ENCODE results near the gene ARMCX4. TPM values are rescaled to one million over a fixed set of nuclear protein-coding genes. Genes with fewer than 3 reads are reported as not detected.

ARMCX4 gene
- total RNA-seq = 10 to 100 TPM; 11.5 to 11.6 TPM
- polyA plus RNA-seq (ENCODE audit: insufficient read length in 6 of 6) = 10 to 100 TPM; 25.9 to 33.9 (median 31.6) TPM
- long read RNA-seq, donor 1, transcript ARMCX4-209 (2 exons, 346 nt) = major isoform, 5 of 6 reads
- long read RNA-seq, donor 1, partial matches to known transcripts = 0 of 6 reads
- long read RNA-seq, donor 1, other reads (novel, unspliced or antisense) = 0 of 6 reads
- long read RNA-seq, donor 2, partial matches to known transcripts = 0 of 3 reads
- long read RNA-seq, donor 2, other reads (novel, unspliced or antisense) = 0 of 3 reads
- long read RNA-seq, donor 3, partial matches to known transcripts = 0 of 3 reads
- long read RNA-seq, donor 3, other reads (novel, unspliced or antisense) = 0 of 3 reads
- long read RNA-seq, donor 4, partial matches to known transcripts = 0 of 3 reads
- long read RNA-seq, donor 4, other reads (novel, unspliced or antisense) = 2 of 3 reads
- long read RNA-seq, donor 5, partial matches to known transcripts = 0 of 3 reads
- long read RNA-seq, donor 5, other reads (novel, unspliced or antisense) = 0 of 3 reads
- long read RNA-seq, donor 6, transcript ARMCX4-209 (2 exons, 346 nt) = major isoform, 5 of 11 reads
- long read RNA-seq, donor 6, partial matches to known transcripts = 5 of 11 reads
- long read RNA-seq, donor 6, other reads (novel, unspliced or antisense) = 0 of 11 reads
- long read RNA-seq, donor 7, partial matches to known transcripts = 0 of 2 reads
- long read RNA-seq, donor 7, other reads (novel, unspliced or antisense) = 0 of 2 reads
- long read RNA-seq, donor 8, partial matches to known transcripts = 0 of 1 reads
- long read RNA-seq, donor 8, other reads (novel, unspliced or antisense) = 0 of 1 reads
- long read RNA-seq, donor 9 = 0 reads
- long read RNA-seq, donor 10, partial matches to known transcripts = 0 of 3 reads
- long read RNA-seq, donor 10, other reads (novel, unspliced or antisense) = 3 of 3 reads
- long read RNA-seq, donor 11, transcript ARMCX4-209 (2 exons, 346 nt) = major isoform, 5 of 5 reads
- long read RNA-seq, donor 11, partial matches to known transcripts = 0 of 5 reads
- long read RNA-seq, donor 11, other reads (novel, unspliced or antisense) = 0 of 5 reads
- long read RNA-seq, donor 12, partial matches to known transcripts = 0 of 1 reads
- long read RNA-seq, donor 12, other reads (novel, unspliced or antisense) = 0 of 1 reads

DNA sequence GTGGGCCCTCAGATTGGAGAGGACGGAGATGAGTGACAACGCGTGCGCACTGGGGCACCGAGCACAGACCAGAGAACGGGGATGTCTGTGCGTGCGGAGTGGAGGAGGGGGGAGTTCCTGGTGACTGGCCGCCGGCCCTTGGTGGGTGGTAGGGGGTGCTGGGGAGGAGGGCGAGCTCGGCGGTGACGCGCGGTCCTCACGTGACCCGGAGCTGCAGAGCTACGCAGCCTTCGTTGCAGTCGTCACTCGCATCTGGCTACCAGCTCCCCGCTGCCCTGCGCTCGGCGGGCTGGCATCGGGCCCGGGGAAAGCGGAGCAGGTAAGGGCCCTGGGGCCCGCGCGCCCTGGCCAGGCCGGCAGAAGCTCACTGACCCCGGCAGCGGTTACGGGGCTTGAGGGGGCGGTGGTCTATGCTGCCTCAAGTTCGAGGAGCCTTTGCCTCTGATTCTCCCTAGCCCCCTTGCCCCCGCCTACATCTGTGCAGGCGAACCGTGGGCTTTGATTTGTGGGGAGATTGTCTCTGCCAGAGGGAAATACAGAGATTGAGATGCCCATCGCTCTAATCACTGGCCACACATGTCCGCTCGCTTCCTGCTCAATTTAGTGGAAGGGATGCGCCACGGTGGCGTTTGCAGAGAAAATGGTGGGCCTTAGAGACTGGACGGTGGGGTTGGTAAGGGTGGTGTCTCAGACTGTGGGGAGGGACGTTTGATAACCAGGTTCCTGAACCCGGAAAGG, at the start of gene ARMCX4:
ARMCX4 (plus strand) TSS at position 245 of the 738 bp plus-strand sequence. CDS start 3,134 bp downstream, outside the sequence.
- peak within 1 kb of the TSS; percentile 26 to 35 for H3K4me3 ChIP-seq
- no peaks in the 10 kb centered on the region for H3K36me3 ChIP-seq
- peak; percentile 90 for ATAC-seq
- H3K9me3 ChIP-seq = no peaks in the 10 kb centered on the region
- TF ChIP-seq, protein P1, sequence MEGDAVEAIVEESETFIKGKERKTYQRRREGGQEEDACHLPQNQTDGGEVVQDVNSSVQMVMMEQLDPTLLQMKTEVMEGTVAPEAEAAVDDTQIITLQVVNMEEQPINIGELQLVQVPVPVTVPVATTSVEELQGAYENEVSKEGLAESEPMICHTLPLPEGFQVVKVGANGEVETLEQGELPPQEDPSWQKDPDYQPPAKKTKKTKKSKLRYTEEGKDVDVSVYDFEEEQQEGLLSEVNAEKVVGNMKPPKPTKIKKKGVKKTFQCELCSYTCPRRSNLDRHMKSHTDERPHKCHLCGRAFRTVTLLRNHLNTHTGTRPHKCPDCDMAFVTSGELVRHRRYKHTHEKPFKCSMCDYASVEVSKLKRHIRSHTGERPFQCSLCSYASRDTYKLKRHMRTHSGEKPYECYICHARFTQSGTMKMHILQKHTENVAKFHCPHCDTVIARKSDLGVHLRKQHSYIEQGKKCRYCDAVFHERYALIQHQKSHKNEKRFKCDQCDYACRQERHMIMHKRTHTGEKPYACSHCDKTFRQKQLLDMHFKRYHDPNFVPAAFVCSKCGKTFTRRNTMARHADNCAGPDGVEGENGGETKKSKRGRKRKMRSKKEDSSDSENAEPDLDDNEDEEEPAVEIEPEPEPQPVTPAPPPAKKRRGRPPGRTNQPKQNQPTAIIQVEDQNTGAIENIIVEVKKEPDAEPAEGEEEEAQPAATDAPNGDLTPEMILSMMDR (IDR thresholded peaks at IDR 0.05) = no peak
- H3K27me3 ChIP-seq = no peaks in the 10 kb centered on the region
- DNase-seq = peak; percentile 43 to 80 (median 66)
- no peak within 1 kb of the TSS for H3K27ac ChIP-seq
- H3K4me1 ChIP-seq = no peaks in the 10 kb centered on the region
- intact Hi-C loops (cut with DNase I) = no loop called here

DNA sequence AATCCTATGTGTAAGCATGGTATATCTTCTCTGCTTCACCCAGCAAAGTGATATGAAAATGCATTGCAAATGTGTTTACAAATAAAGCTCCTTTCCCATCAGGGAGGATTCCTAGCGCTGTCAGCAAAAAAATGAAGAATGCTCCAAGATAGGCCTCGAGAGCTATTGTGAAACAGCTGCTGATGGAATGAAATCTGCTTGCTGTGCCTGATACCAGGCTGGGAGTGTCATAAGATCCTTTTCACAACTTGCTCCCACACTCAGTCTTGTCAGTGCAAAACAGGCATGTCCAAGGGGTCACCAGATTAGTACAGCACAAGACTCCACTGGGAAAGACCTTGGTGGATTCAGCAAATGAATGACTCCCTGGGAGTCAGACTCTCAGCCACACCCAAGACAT, 43.2 kb upstream of the ARMCX4 start:
- H3K9me3 ChIP-seq = no peaks in the 10 kb centered on the region
- TF ChIP-seq, protein P1 (IDR thresholded peaks at IDR 0.05) = no peak
- H3K27ac ChIP-seq = no peak overlapping the region
- no peaks in the 10 kb centered on the region for H3K27me3 ChIP-seq
- ATAC-seq (no peak), DNase-seq (no peak)
- H3K36me3 ChIP-seq = peaks cover 0 to 17% of the 10 kb centered on the region in 2 donors
- no peaks in the 10 kb centered on the region for H3K4me1 ChIP-seq
- intact Hi-C loops (cut with DNase I) = no loop called here
- H3K4me3 ChIP-seq = no peak overlapping the region

DNA sequence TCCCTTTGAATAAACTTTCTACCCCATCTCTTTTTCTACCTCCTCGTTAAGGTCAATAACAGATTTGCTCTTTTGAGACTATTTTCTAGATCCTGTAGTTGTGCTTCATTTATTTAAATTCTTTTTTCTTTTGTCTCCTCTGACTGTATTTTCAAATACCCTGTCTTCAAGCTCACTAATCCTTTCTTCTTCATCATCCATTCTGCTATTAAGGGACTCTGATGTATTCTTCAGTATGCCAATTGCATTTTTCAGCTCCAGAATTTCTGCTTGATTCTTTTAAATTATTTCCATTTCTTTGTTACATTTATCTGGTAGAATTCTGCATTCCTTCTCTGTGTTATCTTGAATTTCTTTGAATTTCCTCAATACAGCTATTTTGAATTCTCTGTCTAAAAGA, 36.0 kb upstream of the ARMCX4 start:
- H3K4me1 ChIP-seq = no peaks in the 10 kb centered on the region
- no peaks in the 10 kb centered on the region for H3K9me3 ChIP-seq
- no peak overlapping the region for H3K4me3 ChIP-seq
- intact Hi-C loops (cut with DNase I) = no loop called here
- H3K27ac ChIP-seq = no peak overlapping the region
- no peaks in the 10 kb centered on the region for H3K27me3 ChIP-seq
- TF ChIP-seq, protein P1 (IDR thresholded peaks at IDR 0.05) = no peak
- ATAC-seq (no peak), DNase-seq (no peak)
- peaks cover 0 to 1% of the 10 kb centered on the region in 2 donors for H3K36me3 ChIP-seq

DNA sequence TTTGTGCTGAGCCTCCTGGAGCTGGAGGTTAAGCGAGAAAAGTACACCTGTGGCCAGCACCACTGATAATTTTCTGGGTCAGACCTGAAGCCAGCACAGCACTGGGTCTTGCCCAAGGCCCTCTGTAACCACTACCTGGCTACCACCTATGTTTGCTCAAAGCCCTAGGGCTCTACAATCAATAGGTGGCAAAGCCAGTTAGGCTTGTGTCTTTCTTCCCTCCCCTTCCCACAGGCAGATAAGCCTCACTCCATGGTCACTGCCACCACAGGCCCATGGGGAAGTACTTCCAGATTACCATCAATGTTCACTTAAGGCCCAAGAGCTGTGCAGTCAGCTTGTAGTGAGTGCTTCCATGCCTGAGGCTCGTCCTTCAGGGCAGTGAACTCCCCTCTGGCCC, 35.2 kb upstream of the ARMCX4 start:
- no peak overlapping the region for H3K27ac ChIP-seq
- TF ChIP-seq, protein P1 (IDR thresholded peaks at IDR 0.05) = no peak
- H3K27me3 ChIP-seq = no peaks in the 10 kb centered on the region
- H3K4me1 ChIP-seq = no peaks in the 10 kb centered on the region
- intact Hi-C loops (cut with DNase I) = no loop called here
- no peaks in the 10 kb centered on the region for H3K36me3 ChIP-seq
- ATAC-seq (no peak), DNase-seq (no peak)
- H3K4me3 ChIP-seq = no peak overlapping the region
- H3K9me3 ChIP-seq = no peaks in the 10 kb centered on the region
